SK-N-SH treated with all-trans-retinoic acid at 6 μM for 48 hours (cell line): Measurements from ENCODE around the gene MSRB1.
"Not testable (repeated sequence)": the region's sequence is repeated elsewhere in the genome, so short reads cannot be mapped to it uniquely, and the experiment has no call there.

ENCODE experiments used
- ATAC-seq: fragments of 200-7000 bp; cut with Tn5 transposase; 3 replicates; pipeline ENCODE4 v1.9.1; 2020; ENCODE audit warnings: mild to moderate bottlenecking, moderate library complexity
- BACH2 ChIP-seq: fragments of 250-450 bp; sonication (Bioruptor Pico); IDR thresholded peaks from 2 replicates; pipeline ENCODE4 v1.9.0; 2021; ENCODE audit warnings: mild to moderate bottlenecking, borderline replicate concordance
- CREB5 ChIP-seq: fragments of 250-450 bp; sonication (Bioruptor Pico); IDR thresholded peaks from 2 replicates; pipeline ENCODE4 v1.5.1; 2020; ENCODE audit warnings: low read depth, mild to moderate bottlenecking, moderate library complexity
- CSRNP3 ChIP-seq: fragments of 250-450 bp; sonication (Bioruptor Pico); IDR thresholded peaks from 2 replicates; pipeline ENCODE4 v1.5.1; 2021; ENCODE audit warnings: mild to moderate bottlenecking, moderate library complexity
- GLIS3 ChIP-seq: fragments of 250-450 bp; sonication (Bioruptor Pico); IDR thresholded peaks from 2 replicates; pipeline ENCODE4 v1.5.0; 2020; ENCODE audit warnings: mild to moderate bottlenecking, moderate library complexity
- ISL1 ChIP-seq: fragments of 250-450 bp; sonication (Bioruptor Pico); IDR thresholded peaks from 2 replicates; pipeline ENCODE4 v2.1.2; 2022; ENCODE audit warnings: mild to moderate bottlenecking, moderate library complexity
- OSR1 ChIP-seq: fragments of 250-450 bp; sonication (Bioruptor Pico); IDR thresholded peaks from 2 replicates; pipeline ENCODE4 v1.8.0; 2022; ENCODE audit warnings: moderate library complexity, mild to moderate bottlenecking, inconsistent platforms
- PPARA ChIP-seq: fragments of 250-450 bp; sonication (Bioruptor Pico); IDR thresholded peaks from 2 replicates; pipeline ENCODE4 v1.5.0; 2020; ENCODE audit warnings: mild to moderate bottlenecking, borderline replicate concordance
- SNAI2 ChIP-seq: fragments of 250-450 bp; sonication (Bioruptor Pico); IDR thresholded peaks from 2 replicates; pipeline ENCODE4 v1.5.0; 2020; ENCODE audit warnings: mild to moderate bottlenecking, moderate library complexity
- TCF4 ChIP-seq: fragments of 250-450 bp; sonication (Bioruptor Pico); IDR thresholded peaks from 2 replicates; pipeline ENCODE4 v1.8.0; 2021; ENCODE audit warnings: mild to moderate bottlenecking, moderate library complexity, borderline replicate concordance
- ZC3H10 ChIP-seq: fragments of 250-450 bp; sonication (Bioruptor Pico); IDR thresholded peaks from 2 replicates; pipeline ENCODE4 v1.5.1; 2021; ENCODE audit warnings: mild to moderate bottlenecking, moderate library complexity
- ZFP3 ChIP-seq: fragments of 250-450 bp; sonication (Bioruptor Pico); IDR thresholded peaks from 2 replicates; pipeline ENCODE4 v1.5.0; 2020; ENCODE audit warnings: mild to moderate bottlenecking, moderate library complexity
- ZFP30 ChIP-seq: fragments of 450-650 bp; formaldehyde crosslinking; IDR thresholded peaks from 2 replicates; pipeline ENCODE4 v1.5.0; 2022; ENCODE audit warnings: mild to moderate bottlenecking, moderate library complexity
- ZNF565 ChIP-seq: fragments of 450-650 bp; formaldehyde crosslinking; conservative IDR thresholded peaks from 2 replicates; pipeline ENCODE4 v1.5.0; 2020; ENCODE audit warnings: low read depth, mild to moderate bottlenecking, moderate library complexity
- ZNF70 ChIP-seq: fragments of 450-650 bp; formaldehyde crosslinking; IDR thresholded peaks from 2 replicates; pipeline ENCODE4 v1.5.0; 2020; ENCODE audit warnings: mild to moderate bottlenecking, moderate library complexity
- ZNF8 ChIP-seq: fragments of 450-650 bp; formaldehyde crosslinking; IDR thresholded peaks from 2 replicates; pipeline ENCODE4 v1.5.0; 2020; ENCODE audit warnings: mild to moderate bottlenecking, moderate library complexity
- TF ChIP-seq, protein P1 (sequence below): fragments of 250-450 bp; sonication (Bioruptor Pico); IDR thresholded peaks from 2 replicates; pipeline ENCODE4 v1.8.0; 2020; ENCODE audit warnings: mild to moderate bottlenecking, moderate library complexity, borderline replicate concordance
- TF ChIP-seq, protein P2 (sequence below): fragments of 250-450 bp; sonication (Bioruptor Pico); IDR thresholded peaks from 2 replicates; pipeline ENCODE4 v1.8.0; 2021; ENCODE audit warnings: low read depth, mild to moderate bottlenecking, moderate library complexity, borderline replicate concordance

MSRB1 gene

DNA sequence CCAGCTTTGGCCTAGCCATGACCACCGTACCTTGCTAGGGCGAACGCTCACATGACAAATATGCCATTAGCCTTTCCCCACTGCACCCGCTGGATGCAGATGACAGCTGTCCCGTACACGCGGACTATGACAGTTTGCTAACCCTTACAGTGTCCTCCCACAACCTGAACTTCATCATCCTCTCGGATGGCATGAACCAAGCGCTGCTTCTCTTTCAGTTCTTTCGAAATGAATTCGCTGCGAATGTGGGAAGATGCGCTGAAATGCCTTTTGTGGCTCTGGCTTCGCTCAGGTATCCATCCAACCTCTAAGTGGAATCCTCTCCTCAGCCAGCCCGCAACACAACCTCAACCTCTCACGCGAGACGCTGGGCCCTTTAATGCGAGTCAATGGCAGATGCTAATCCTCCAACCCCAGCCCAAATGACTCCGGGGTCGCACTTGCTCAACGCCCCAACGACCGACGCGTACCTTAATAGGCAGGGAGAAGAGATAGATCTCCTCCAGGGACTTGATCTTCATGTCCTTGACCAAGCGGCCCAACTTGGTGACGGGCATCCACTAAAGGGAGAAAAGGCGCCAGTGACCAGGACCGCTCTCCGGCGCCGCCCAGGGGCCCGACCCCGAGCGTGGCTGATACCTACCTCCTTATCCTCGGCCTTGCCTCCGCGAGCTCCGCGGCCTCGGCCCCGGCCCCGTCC is 21.0 kb upstream of the MSRB1 start:
- TF ChIP-seq, protein P1, sequence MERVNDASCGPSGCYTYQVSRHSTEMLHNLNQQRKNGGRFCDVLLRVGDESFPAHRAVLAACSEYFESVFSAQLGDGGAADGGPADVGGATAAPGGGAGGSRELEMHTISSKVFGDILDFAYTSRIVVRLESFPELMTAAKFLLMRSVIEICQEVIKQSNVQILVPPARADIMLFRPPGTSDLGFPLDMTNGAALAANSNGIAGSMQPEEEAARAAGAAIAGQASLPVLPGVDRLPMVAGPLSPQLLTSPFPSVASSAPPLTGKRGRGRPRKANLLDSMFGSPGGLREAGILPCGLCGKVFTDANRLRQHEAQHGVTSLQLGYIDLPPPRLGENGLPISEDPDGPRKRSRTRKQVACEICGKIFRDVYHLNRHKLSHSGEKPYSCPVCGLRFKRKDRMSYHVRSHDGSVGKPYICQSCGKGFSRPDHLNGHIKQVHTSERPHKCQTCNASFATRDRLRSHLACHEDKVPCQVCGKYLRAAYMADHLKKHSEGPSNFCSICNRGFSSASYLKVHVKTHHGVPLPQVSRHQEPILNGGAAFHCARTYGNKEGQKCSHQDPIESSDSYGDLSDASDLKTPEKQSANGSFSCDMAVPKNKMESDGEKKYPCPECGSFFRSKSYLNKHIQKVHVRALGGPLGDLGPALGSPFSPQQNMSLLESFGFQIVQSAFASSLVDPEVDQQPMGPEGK, result no peak
- no peak for TF ChIP-seq GLIS3
- TF ChIP-seq PPARA (CRISPR knock-in tag), result no peak
- TF ChIP-seq CSRNP3 (CRISPR knock-in tag), result no peak
- TF ChIP-seq, protein P2, sequence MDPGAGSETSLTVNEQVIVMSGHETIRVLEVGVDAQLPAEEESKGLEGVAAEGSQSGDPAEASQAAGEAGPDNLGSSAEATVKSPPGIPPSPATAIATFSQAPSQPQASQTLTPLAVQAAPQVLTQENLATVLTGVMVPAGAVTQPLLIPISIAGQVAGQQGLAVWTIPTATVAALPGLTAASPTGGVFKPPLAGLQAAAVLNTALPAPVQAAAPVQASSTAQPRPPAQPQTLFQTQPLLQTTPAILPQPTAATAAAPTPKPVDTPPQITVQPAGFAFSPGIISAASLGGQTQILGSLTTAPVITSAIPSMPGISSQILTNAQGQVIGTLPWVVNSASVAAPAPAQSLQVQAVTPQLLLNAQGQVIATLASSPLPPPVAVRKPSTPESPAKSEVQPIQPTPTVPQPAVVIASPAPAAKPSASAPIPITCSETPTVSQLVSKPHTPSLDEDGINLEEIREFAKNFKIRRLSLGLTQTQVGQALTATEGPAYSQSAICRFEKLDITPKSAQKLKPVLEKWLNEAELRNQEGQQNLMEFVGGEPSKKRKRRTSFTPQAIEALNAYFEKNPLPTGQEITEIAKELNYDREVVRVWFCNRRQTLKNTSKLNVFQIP, result no peak
- no peak for TF ChIP-seq TCF4
- no peak for TF ChIP-seq ZNF8 (CRISPR knock-in tag)
- peak; percentile 74; the same call in 1 of the 2 replicates for TF ChIP-seq ZNF70 (CRISPR knock-in tag)
- 0 out of 2 replicates have a peak, but pooled peaks have one; percentile 11 for TF ChIP-seq ZFP3 (CRISPR knock-in tag)
- no peak for TF ChIP-seq CREB5 (CRISPR knock-in tag)
- TF ChIP-seq ZFP30 (CRISPR knock-in tag), result no peak
- ATAC-seq, result peak; percentile 4; the same call in 2 of the 3 replicates

DNA sequence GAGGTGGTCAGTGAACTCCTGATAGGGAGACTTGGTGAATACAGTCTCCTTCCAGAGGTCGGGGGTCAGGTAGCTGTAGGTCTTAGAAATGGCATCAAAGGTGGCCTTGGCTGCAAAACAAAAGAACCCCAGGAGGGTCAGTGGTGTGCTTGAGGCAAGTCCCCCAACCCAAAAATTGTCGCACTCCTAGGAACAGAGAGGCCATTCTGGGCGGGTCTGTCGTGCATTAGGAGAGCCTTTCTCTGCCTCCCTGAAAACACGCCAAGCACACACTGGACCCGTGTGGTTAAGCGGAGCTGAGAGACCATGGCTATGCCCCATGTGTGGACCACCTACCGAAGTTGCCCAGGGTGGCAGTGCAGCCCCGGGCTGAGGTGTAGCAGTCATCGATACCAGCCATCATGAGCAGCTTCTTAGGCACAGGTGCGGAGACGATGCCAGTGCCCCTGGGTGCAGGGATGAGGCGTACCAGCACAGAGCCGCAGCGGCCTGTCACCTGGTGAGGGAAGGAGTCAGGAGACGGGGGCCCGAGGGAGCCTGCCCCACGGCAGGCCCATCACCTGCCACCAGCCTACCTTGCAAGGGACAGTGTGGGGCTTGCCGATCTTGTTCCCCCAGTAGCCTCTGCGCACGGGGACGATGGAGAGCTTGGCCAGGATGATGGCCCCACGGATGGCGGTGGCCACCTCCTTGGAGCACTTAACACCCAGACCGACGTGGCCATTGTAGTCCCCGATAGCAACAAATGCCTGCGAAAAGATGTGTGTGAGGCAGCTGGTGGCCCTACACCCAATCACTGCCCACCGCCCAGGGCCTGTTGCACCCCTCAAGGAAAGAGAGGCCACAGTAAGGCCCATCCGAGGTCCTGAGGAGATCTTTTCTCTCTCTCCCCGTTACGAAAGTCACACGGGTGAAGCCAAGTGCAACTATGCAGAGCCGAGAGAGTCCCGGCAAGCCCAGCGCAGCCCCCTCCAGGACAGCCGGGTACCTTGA is 19.5 kb upstream of the MSRB1 start:
- not testable (repeated sequence) for ATAC-seq

DNA sequence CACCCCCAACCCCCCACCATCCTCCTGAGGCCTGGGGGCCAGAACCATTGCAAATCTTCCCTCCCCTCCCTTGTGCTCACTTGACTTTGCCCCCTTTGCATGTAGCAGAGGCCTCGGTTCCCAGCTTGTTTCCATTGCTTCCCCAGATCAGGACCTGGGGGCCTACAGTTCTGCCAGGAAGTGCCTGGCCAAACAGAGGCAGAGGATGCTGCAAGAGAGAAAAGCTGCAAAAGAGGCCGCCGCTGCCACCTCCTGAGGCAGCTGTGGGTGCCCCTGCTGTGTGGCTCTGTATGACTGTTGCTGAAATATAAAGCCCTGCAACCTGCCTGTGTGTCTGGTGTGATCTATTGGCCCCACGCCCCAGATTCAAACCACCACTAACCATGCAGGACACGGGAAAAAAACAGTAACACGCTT is 18.7 kb upstream of the MSRB1 start:
- TF ChIP-seq ZFP30 (CRISPR knock-in tag), result no peak
- no peak for ATAC-seq

GRCh38 chr16:1960665-1961630 is 17.9 kb upstream of the MSRB1 start:
- ATAC-seq, result peak; percentile 33
- TF ChIP-seq ZC3H10 (CRISPR knock-in tag) (no peak), BACH2 (no peak), CSRNP3 (CRISPR knock-in tag) (no peak; the same call in 1 of the 2 replicates), ISL1 (no peak), SNAI2 (no peak), GLIS3 (peak; percentile 13), OSR1 (CRISPR knock-in tag) (no peak), PPARA (CRISPR knock-in tag) (no peak), ZNF565 (no peak), ZFP3 (CRISPR knock-in tag) (no peak), CREB5 (CRISPR knock-in tag) (0 out of 2 replicates have a peak, but pooled peaks have one; percentile 47), ZNF8 (CRISPR knock-in tag) (no peak), ZNF70 (CRISPR knock-in tag) (no peak)
- TF ChIP-seq, protein P1, result peak; percentile 52; the same call in 1 of the 2 replicates
- TF ChIP-seq, protein P2, result no peak
